ENCODE results near the gene GNAT1. TPM values are rescaled to one million over a fixed set of nuclear protein-coding genes. Genes with fewer than 3 reads are reported as not detected.

The GNAT1 gene
- polyA plus RNA-seq, 1 donor (not counting 4 experiments of a cell fraction or from before 2014, with no cell fraction given) = 0.12 TPM

GRCh38 chr3:50208677-50209344 is 17.4 kb downstream of the GNAT1 start:
- Histone ChIP-seq H3K36me3 (ENCODE audit: control insufficient read depth in 2 of 2, extremely low read depth in 1 of 2, insufficient read depth in 2 of 2, low read length in 2 of 2) (no peaks in the 10 kb centered on the region), H3K9ac (ENCODE audit: control insufficient read depth, extremely low read depth, insufficient read depth, low read length) (no peak overlapping the region), H3K27ac (ENCODE audit: control insufficient read depth, insufficient read depth, low read length) (no peak overlapping the region), H3K4me2 (ENCODE audit: control insufficient read depth, extremely low read depth, insufficient read depth, low read depth, low read length) (no peak overlapping the region), H2AFZ (ENCODE audit: control insufficient read depth, low read length) (no peak overlapping the region), H3K9me3 (ENCODE audit: control insufficient read depth, low read depth, low read length) (no peaks in the 10 kb centered on the region), H3K4me1 (ENCODE audit: control insufficient read depth, extremely low read depth, insufficient read depth, low read length) (peaks cover 9% of the 10 kb centered on the region), H3K79me2 (ENCODE audit: control insufficient read depth, insufficient read depth, low read length) (no peaks in the 10 kb centered on the region), H3K27me3 (ENCODE audit: control insufficient read depth, extremely low read depth, insufficient read depth, low read length) (peaks cover 43% of the 10 kb centered on the region), H3K9me1 (ENCODE audit: control insufficient read depth, extremely low read depth, insufficient read depth, low read length) (no peaks in the 10 kb centered on the region), H4K20me1 (ENCODE audit: control insufficient read depth, extremely low read depth, insufficient read depth, low read length) (no peaks in the 10 kb centered on the region), H3K4me3 (ENCODE audit: control insufficient read depth in 2 of 3, extremely low read depth in 1 of 3, insufficient read depth in 2 of 3, low read depth in 1 of 3, low read length in 3 of 3) (no peak overlapping the region)
- dilution Hi-C loops (cut with MboI; ENCODE audit: extremely low pct_ligation_motif_present, low sequenced_read_pairs) = no loop called here
- DNase-seq (ENCODE audit: low read depth, low spot score) = no peak
- no peak for TF ChIP-seq EZH2 (IDR thresholded peaks at IDR 0.05; ENCODE audit: low read length)
- TF ChIP-seq CTCF (optimal IDR thresholded peaks at IDR 0.05 in 1 of 3, IDR thresholded peaks at IDR 0.05 in 1 of 3, conservative IDR thresholded peaks at IDR 0.05 in 1 of 3; ENCODE audit: extremely low read depth in 1 of 3, insufficient read depth in 2 of 3, low read length in 3 of 3) = no peak
- FAIRE-seq = no peak

GRCh38 chr3:50210176-50210509 is 18.7 kb downstream of the GNAT1 start:
- Histone ChIP-seq H3K27me3 (ENCODE audit: control insufficient read depth, extremely low read depth, insufficient read depth, low read length) (peaks cover 32% of the 10 kb centered on the region), H3K4me3 (ENCODE audit: control insufficient read depth in 2 of 3, extremely low read depth in 1 of 3, insufficient read depth in 2 of 3, low read depth in 1 of 3, low read length in 3 of 3) (no peak overlapping the region), H3K4me1 (ENCODE audit: control insufficient read depth, extremely low read depth, insufficient read depth, low read length) (peaks cover 6% of the 10 kb centered on the region), H3K79me2 (ENCODE audit: control insufficient read depth, insufficient read depth, low read length) (no peaks in the 10 kb centered on the region), H2AFZ (ENCODE audit: control insufficient read depth, low read length) (no peak overlapping the region), H3K27ac (ENCODE audit: control insufficient read depth, insufficient read depth, low read length) (no peak overlapping the region), H3K4me2 (ENCODE audit: control insufficient read depth, extremely low read depth, insufficient read depth, low read depth, low read length) (no peak overlapping the region), H3K9me3 (ENCODE audit: control insufficient read depth, low read depth, low read length) (no peaks in the 10 kb centered on the region), H4K20me1 (ENCODE audit: control insufficient read depth, extremely low read depth, insufficient read depth, low read length) (no peaks in the 10 kb centered on the region), H3K36me3 (ENCODE audit: control insufficient read depth in 2 of 2, extremely low read depth in 1 of 2, insufficient read depth in 2 of 2, low read length in 2 of 2) (no peaks in the 10 kb centered on the region), H3K9ac (ENCODE audit: control insufficient read depth, extremely low read depth, insufficient read depth, low read length) (no peak overlapping the region), H3K9me1 (ENCODE audit: control insufficient read depth, extremely low read depth, insufficient read depth, low read length) (no peaks in the 10 kb centered on the region)
- no peak for DNase-seq (ENCODE audit: low read depth, low spot score)
- dilution Hi-C loops (cut with MboI; ENCODE audit: extremely low pct_ligation_motif_present, low sequenced_read_pairs) = no loop called here
- FAIRE-seq = no peak
- TF ChIP-seq EZH2 (IDR thresholded peaks at IDR 0.05; ENCODE audit: low read length) = no peak
- no peak for TF ChIP-seq CTCF (optimal IDR thresholded peaks at IDR 0.05 in 1 of 3, IDR thresholded peaks at IDR 0.05 in 1 of 3, conservative IDR thresholded peaks at IDR 0.05 in 1 of 3; ENCODE audit: extremely low read depth in 1 of 3, insufficient read depth in 2 of 3, low read length in 3 of 3)
